Lung (tissue), 12 donors: ENCODE measurements around the gene PPP2R3B. TPM values are rescaled to one million over a fixed set of nuclear protein-coding genes. Genes with fewer than 3 reads are reported as not detected.
"Not testable (repeated sequence)": the region's sequence is repeated elsewhere in the genome, so short reads cannot be mapped to it uniquely, and the experiment has no call there.

Source experiments
- ATAC-seq: fragments of 200-7000 bp; cut with Tn5 transposase; one replicate; pipeline ENCODE4 v1.9.1; 2020; ENCODE audit warnings: moderate number of reproducible peaks; ENCODE audit not compliant: insufficient read depth, low FRiP score
- DNase-seq, 3 donors: peaks; one replicate each; pipeline ENCODE4 v3.0.0-alpha.2; 2013 to 2017
- H3K27ac ChIP-seq, 2 donors: one replicate each; pipeline ENCODE4 v1.5.1; 2013; ENCODE audit warnings: mild to moderate bottlenecking in 2 of 2, moderate library complexity in 2 of 2, control low read depth in 1 of 2, inconsistent platforms in 1 of 2, low read depth in 1 of 2, low read length in 1 of 2
- H3K27me3 ChIP-seq, 3 donors: one replicate each; pipeline ENCODE4 v1.5.1; 2013; ENCODE audit warnings: low read length in 2 of 3; ENCODE audit not compliant: control insufficient read depth in 3 of 3, insufficient read depth in 3 of 3
- H3K36me3 ChIP-seq, 4 donors: one replicate each; pipeline ENCODE4 v1.5.1; 2013; ENCODE audit warnings: low read length in 4 of 4, mild to moderate bottlenecking in 1 of 4, moderate library complexity in 1 of 4; ENCODE audit not compliant: control insufficient read depth in 4 of 4, insufficient read depth in 4 of 4
- H3K4me1 ChIP-seq, 5 donors: one replicate each; pipeline ENCODE4 v1.5.1; 2013; ENCODE audit warnings: low read length in 5 of 5, mild to moderate bottlenecking in 2 of 5, moderate library complexity in 1 of 5; ENCODE audit not compliant: control insufficient read depth in 5 of 5, insufficient read depth in 5 of 5
- H3K4me3 ChIP-seq: one replicate; pipeline ENCODE4 v1.5.1; 2013; ENCODE audit warnings: mild to moderate bottlenecking, control low read depth, moderate library complexity
- H3K9ac ChIP-seq, 2 donors: one replicate each; pipeline ENCODE4 v1.5.1; 2013; ENCODE audit warnings: low read length in 2 of 2, control low read depth in 1 of 2; ENCODE audit not compliant: insufficient read depth in 1 of 2
- H3K9me3 ChIP-seq, 4 donors: one replicate each; pipeline ENCODE4 v1.5.1; 2013; ENCODE audit warnings: low read length in 3 of 4, mild to moderate bottlenecking in 1 of 4, moderate library complexity in 1 of 4; ENCODE audit not compliant: control insufficient read depth in 4 of 4, insufficient read depth in 3 of 4
- WGBS, 2 donors: extraction: QIAGEN DNeasy Blood & Tissue Kit; methylation state at CpG; one replicate each; pipeline ENCODE4 v1.1.7; 2013; 5-methylcytosine and 5-hydroxymethylcytosine counted together
- polyA plus RNA-seq, 2 donors: library from polyadenylated mRNA; stranded (reverse); fragments of 200-250 nt; gene quantifications; one replicate each; pipeline ENCODE4 v1.2.1, GENCODE V29; 2013
- total RNA-seq, 2 donors: library from RNA; depleted of rRNA in 1 of 2; stranded (reverse); fragments of >200 nt in 1 of 2; gene quantifications; one replicate each; pipeline ENCODE4 v1.2.1, GENCODE V29; 2014 to 2021
- TF ChIP-seq, protein P1 (sequence below): IDR thresholded peaks from 2 replicates; pipeline ENCODE4 v1.5.1; 2012; ENCODE audit warnings: mild to moderate bottlenecking; ENCODE audit errors: control extremely low read depth, extremely low read depth
- donor health status: control.
- donor health status: control.
- donor health status: Bipolar disorder and iron deficiency.
- donor health status: healthy.
- donor health status: DM: yes; HTN: yes; CAD: no.

Gene PPP2R3B
- total and polyA plus RNA-seq, 4 donors = 7.8 to 21.0 (median 15.6) TPM

DNA sequence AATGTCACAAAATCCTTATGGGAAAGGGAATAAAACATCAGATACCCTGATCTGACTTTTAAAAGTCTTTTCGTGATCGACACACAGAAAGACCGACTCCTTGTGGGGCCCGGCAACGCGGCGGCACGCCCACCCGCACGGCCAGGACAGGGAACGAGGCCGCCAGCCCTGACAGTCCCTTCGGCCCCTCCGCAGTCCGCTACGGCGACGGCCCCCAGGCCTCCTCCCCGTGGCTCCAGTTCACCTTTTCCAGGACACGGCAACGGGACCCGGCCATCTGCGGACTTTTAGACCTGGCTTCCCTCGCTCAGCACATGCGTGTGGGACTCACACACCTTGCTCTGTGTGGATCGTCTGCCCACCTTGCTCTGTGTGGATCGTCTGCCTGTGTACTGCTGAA is 34.5 kb downstream of the PPP2R3B start:
- H3K4me3 ChIP-seq = no peak overlapping the region
- TF ChIP-seq, protein P1, sequence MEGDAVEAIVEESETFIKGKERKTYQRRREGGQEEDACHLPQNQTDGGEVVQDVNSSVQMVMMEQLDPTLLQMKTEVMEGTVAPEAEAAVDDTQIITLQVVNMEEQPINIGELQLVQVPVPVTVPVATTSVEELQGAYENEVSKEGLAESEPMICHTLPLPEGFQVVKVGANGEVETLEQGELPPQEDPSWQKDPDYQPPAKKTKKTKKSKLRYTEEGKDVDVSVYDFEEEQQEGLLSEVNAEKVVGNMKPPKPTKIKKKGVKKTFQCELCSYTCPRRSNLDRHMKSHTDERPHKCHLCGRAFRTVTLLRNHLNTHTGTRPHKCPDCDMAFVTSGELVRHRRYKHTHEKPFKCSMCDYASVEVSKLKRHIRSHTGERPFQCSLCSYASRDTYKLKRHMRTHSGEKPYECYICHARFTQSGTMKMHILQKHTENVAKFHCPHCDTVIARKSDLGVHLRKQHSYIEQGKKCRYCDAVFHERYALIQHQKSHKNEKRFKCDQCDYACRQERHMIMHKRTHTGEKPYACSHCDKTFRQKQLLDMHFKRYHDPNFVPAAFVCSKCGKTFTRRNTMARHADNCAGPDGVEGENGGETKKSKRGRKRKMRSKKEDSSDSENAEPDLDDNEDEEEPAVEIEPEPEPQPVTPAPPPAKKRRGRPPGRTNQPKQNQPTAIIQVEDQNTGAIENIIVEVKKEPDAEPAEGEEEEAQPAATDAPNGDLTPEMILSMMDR = no peak
- DNase-seq (no peak), ATAC-seq (no peak)
- H3K4me1 ChIP-seq = no peaks in the 10 kb centered on the region
- 97% methylated on average over 27 of the region's 27 CpGs for WGBS, 2 donors
- peaks cover 0 to 5% (median under 1%) of the 10 kb centered on the region in 4 donors for H3K36me3 ChIP-seq
- no peak overlapping the region for H3K27ac ChIP-seq
- H3K9ac ChIP-seq = no peak overlapping the region
- no peaks in the 10 kb centered on the region for H3K27me3 ChIP-seq
- H3K9me3 ChIP-seq = no peaks in the 10 kb centered on the region

GRCh38 chrX:351736-352135 is 35.0 kb downstream of the PPP2R3B start:
- ATAC-seq (no peak), DNase-seq (no peak)
- Histone ChIP-seq H3K9me3 (no peaks in the 10 kb centered on the region), H3K4me3 (no peak overlapping the region), H3K27me3 (no peaks in the 10 kb centered on the region), H3K36me3 (peaks cover 0 to 7% (median 5%) of the 10 kb centered on the region in 4 donors), H3K27ac (no peak overlapping the region), H3K4me1 (no peaks in the 10 kb centered on the region), H3K9ac (no peak overlapping the region)
- TF ChIP-seq, protein P1 = no peak
- WGBS, 2 donors = 97% methylated on average over 10 of the region's 10 CpGs

DNA sequence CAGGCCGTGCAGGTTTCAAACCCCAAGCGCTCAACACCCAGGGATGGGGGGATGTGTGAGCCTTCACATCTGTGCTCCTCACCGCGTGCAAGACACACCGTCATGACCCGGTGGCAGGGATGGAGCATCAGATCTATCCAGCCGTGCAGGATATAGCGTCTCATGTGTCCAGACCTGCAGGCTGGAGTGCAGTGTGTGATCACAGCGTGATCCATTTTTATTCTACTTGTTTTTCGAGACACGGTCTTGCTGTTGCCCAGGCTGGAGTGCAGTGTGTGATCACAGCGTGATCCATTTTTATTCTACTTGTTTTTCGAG is 35.4 kb downstream of the PPP2R3B start:
- not testable (repeated sequence) for H3K9me3 ChIP-seq, H3K9ac ChIP-seq, DNase-seq, H3K27ac ChIP-seq, H3K4me1 ChIP-seq, H3K27me3 ChIP-seq, H3K36me3 ChIP-seq, ATAC-seq, H3K4me3 ChIP-seq
- 96% methylated on average over 11 of the region's 13 CpGs for WGBS, 2 donors

GRCh38 chrX:350534-351323 is 36.0 kb downstream of the PPP2R3B start:
- Histone ChIP-seq H3K4me3 (no peak overlapping the region), H3K27ac (no peak overlapping the region), H3K9me3 (peaks cover 0 to 2% (median 0%) of the 10 kb centered on the region in 4 donors), H3K27me3 (no peaks in the 10 kb centered on the region), H3K9ac (no peak overlapping the region), H3K36me3 (peaks cover 0 to 9% (median 5%) of the 10 kb centered on the region in 4 donors), H3K4me1 (no peaks in the 10 kb centered on the region)
- ATAC-seq = no peak
- no peak for DNase-seq
- TF ChIP-seq, protein P1 = no peak
- 96% methylated on average over 61 of the region's 61 CpGs for WGBS, 2 donors
